ENCODE results near the gene C5orf15. TPM values are rescaled to one million over a fixed set of nuclear protein-coding genes. Genes with fewer than 3 reads are reported as not detected.

C5orf15 gene
- total RNA-seq, 1 experiment from 2014 or later = 28.8 TPM

DNA sequence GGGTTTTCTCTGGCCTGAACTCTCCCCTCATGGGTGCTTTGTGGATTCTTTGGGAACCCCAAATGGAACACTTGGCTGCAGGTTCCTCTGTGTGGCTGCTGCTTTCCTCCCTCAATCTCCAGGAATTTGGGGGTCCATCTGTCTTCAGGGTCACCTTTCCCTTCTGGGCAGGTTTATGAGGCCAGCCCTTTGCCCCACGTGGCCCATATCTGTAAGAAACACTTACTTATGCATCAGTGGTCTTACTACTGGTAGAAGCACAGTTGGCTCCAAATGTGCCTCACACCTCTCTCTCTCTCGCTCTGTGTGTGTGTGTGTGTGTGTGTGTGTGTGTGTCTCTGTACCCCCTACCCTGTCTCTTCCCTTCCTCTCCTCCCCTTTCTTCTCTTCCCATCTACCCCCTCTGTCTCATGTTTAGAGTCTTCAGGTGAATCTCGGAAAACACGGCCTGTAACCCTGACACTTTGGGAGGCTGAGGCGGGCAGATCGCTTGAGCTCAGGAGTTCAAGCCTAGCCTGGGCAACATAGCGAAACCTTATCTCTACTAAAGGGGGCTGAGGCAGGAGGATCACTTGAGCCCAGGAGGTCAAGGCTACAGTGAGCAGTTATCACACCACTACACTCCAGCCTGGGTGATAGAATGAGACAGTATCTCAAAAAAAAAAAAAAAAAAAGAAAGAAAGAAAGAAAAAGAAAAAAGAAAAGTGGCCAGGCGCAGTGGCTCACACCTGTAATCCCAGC is 26.8 kb downstream of the C5orf15 start:
- Histone ChIP-seq H3K4me1 (ENCODE audit: control insufficient read depth in 1 of 2, insufficient read depth in 2 of 2, low read length in 2 of 2) (no peaks in the 10 kb centered on the region), H3K27me3 (ENCODE audit: insufficient read depth, low read length) (no peaks in the 10 kb centered on the region), H3K79me2 (ENCODE audit: insufficient read depth, low read length) (no peaks in the 10 kb centered on the region), H3K4me3 (replicated peaks in 1 of 2; ENCODE audit: low read depth in 1 of 2, low read length in 2 of 2) (no peak overlapping the region), H3K4me2 (ENCODE audit: low read length) (no peak overlapping the region), H3K36me3 (ENCODE audit: control insufficient read depth in 1 of 2, insufficient read depth in 2 of 2, low read length in 2 of 2) (no peaks in the 10 kb centered on the region), H2AFZ (ENCODE audit: low read depth, low read length, poor library complexity, severe bottlenecking) (no peak overlapping the region), H3K27ac (ENCODE audit: low read depth, low read length) (no peak overlapping the region), H3K9ac (ENCODE audit: low read length) (no peak overlapping the region), H3K9me3 (ENCODE audit: control insufficient read depth in 1 of 2, insufficient read depth in 1 of 2, low read depth in 1 of 2, low read length in 2 of 2) (no peaks in the 10 kb centered on the region), H4K20me1 (ENCODE audit: insufficient read depth) (no peaks in the 10 kb centered on the region), H3K9me2 (ENCODE audit: insufficient read depth) (no peaks in the 10 kb centered on the region)
- ChIA-PET RAD21 (ENCODE audit: low non-redundant PET in 1 of 2, low total read pairs in 2 of 2, uncharacterized antibody in 2 of 2, unreplicated experiment in 2 of 2) (no interaction called here), CTCF (no interaction called here), POLR2A (no interaction called here)
- no peak for DNase-seq (ENCODE audit: low read depth, low spot score)
- intact Hi-C loops (cut with micrococcal nuclease) = loop anchor here (5.0 kb wide), 1 partner anchor 519 kb away; no protein-coding TSS in a partner anchor
- no peak for TF ChIP-seq SP1 (IDR thresholded peaks at IDR 0.05; ENCODE audit: low read depth)
- TF ChIP-seq RAD21 (IDR thresholded peaks at IDR 0.05; ENCODE audit: low read depth) = no peak
- TF ChIP-seq, protein P1, sequence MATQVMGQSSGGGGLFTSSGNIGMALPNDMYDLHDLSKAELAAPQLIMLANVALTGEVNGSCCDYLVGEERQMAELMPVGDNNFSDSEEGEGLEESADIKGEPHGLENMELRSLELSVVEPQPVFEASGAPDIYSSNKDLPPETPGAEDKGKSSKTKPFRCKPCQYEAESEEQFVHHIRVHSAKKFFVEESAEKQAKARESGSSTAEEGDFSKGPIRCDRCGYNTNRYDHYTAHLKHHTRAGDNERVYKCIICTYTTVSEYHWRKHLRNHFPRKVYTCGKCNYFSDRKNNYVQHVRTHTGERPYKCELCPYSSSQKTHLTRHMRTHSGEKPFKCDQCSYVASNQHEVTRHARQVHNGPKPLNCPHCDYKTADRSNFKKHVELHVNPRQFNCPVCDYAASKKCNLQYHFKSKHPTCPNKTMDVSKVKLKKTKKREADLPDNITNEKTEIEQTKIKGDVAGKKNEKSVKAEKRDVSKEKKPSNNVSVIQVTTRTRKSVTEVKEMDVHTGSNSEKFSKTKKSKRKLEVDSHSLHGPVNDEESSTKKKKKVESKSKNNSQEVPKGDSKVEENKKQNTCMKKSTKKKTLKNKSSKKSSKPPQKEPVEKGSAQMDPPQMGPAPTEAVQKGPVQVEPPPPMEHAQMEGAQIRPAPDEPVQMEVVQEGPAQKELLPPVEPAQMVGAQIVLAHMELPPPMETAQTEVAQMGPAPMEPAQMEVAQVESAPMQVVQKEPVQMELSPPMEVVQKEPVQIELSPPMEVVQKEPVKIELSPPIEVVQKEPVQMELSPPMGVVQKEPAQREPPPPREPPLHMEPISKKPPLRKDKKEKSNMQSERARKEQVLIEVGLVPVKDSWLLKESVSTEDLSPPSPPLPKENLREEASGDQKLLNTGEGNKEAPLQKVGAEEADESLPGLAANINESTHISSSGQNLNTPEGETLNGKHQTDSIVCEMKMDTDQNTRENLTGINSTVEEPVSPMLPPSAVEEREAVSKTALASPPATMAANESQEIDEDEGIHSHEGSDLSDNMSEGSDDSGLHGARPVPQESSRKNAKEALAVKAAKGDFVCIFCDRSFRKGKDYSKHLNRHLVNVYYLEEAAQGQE (IDR thresholded peaks at IDR 0.05; ENCODE audit: low read depth) = no peak
- TF ChIP-seq ELF1 (IDR thresholded peaks at IDR 0.05; ENCODE audit: borderline replicate concordance, low read depth) = no peak
- no peak for TF ChIP-seq FOSL1 (IDR thresholded peaks at IDR 0.05; ENCODE audit: low read depth)
- no peak for TF ChIP-seq POLR2A (IDR thresholded peaks at IDR 0.05; ENCODE audit: borderline replicate concordance, extremely low read depth, insufficient read depth, insufficient read length)
- TF ChIP-seq EGR1 (IDR thresholded peaks at IDR 0.05; ENCODE audit: low read depth) = no peak
- no TSS peak for BruUV-seq (replicated peaks)
- ATAC-seq = no peak

Data from HCT116 (cell line).